ENCODE data around the gene TPSAB1. TPM values are rescaled to one million over a fixed set of nuclear protein-coding genes. Genes with fewer than 3 reads are reported as not detected.

TPSAB1 gene
- total RNA-seq, 1 experiment from 2014 or later, result not detected

- no peak for DNase-seq
- Mint-ChIP-seq H3K4me3 (ENCODE audit: unreplicated experiment) (no peak overlapping the region), H3K27ac (ENCODE audit: unreplicated experiment) (no peak overlapping the region), H3K36me3 (ENCODE audit: insufficient read depth, unreplicated experiment) (no peaks in the 10 kb centered on the region), H3K9me3 (ENCODE audit: unreplicated experiment) (no peaks in the 10 kb centered on the region), H3K27me3 (ENCODE audit: insufficient read depth, unreplicated experiment) (no peaks in the 10 kb centered on the region), H3K4me1 (ENCODE audit: low read depth, unreplicated experiment) (no peaks in the 10 kb centered on the region)
- Histone ChIP-seq H3K4me3 (ENCODE audit: low read depth, low read length) (no peak overlapping the region), H3K4me1 (no peaks in the 10 kb centered on the region), H3K36me3 (ENCODE audit: control insufficient read depth, insufficient read depth, low read length) (no peaks in the 10 kb centered on the region), H3K9me3 (no peaks in the 10 kb centered on the region), H3K27me3 (replicated peaks; ENCODE audit: control insufficient read depth, insufficient read depth, low read length) (no peaks in the 10 kb centered on the region)
- intact Hi-C loops (cut with micrococcal nuclease; ENCODE audit: unreplicated experiment), result no loop called here
- BruUV-seq (replicated peaks), result no TSS peak
- ChIA-PET POLR2A (no interaction called here), CTCF (interaction anchor here (1.0 kb wide), 1 partner anchor 88 kb away, joined by 3 read pairs; no protein-coding TSS in a partner anchor)
- no peak for TF ChIP-seq CTCF (IDR thresholded peaks at IDR 0.05; ENCODE audit: insufficient read depth in 1 of 2, low read depth in 1 of 2, low read length in 1 of 2, severe bottlenecking in 1 of 2, unreplicated experiment in 1 of 2)
Observed at GRCh38 chr16:1193825-1194581, 46.5 kb upstream of the TPSAB1 start.

- Mint-ChIP-seq H3K4me1 (ENCODE audit: low read depth, unreplicated experiment) (no peaks in the 10 kb centered on the region), H3K9me3 (ENCODE audit: unreplicated experiment) (no peaks in the 10 kb centered on the region), H3K36me3 (ENCODE audit: insufficient read depth, unreplicated experiment) (peaks cover 3% of the 10 kb centered on the region), H3K27ac (ENCODE audit: unreplicated experiment) (no peak overlapping the region), H3K27me3 (ENCODE audit: insufficient read depth, unreplicated experiment) (no peaks in the 10 kb centered on the region), H3K4me3 (ENCODE audit: unreplicated experiment) (no peak overlapping the region)
- H3K9me3 ChIP-seq, result no peaks in the 10 kb centered on the region
- intact Hi-C loops (cut with micrococcal nuclease; ENCODE audit: unreplicated experiment), result no loop called here
- ChIA-PET POLR2A (no interaction called here), CTCF (interaction anchor here (1.0 kb wide), 1 partner anchor 89 kb away, joined by 3 read pairs; no protein-coding TSS in a partner anchor)
- peak; percentile 72 to 82 for TF ChIP-seq CTCF (IDR thresholded peaks at IDR 0.05; ENCODE audit: insufficient read depth in 1 of 2, low read depth in 1 of 2, low read length in 1 of 2, severe bottlenecking in 1 of 2, unreplicated experiment in 1 of 2)
- no peaks in the 10 kb centered on the region for H3K36me3 ChIP-seq (ENCODE audit: control insufficient read depth, insufficient read depth, low read length)
- BruUV-seq (replicated peaks), result no TSS peak
- no peaks in the 10 kb centered on the region for H3K4me1 ChIP-seq
- H3K27me3 ChIP-seq (replicated peaks; ENCODE audit: control insufficient read depth, insufficient read depth, low read length), result no peaks in the 10 kb centered on the region
- peak in 1 of 2 experiments; percentile 30 for DNase-seq
- no peak overlapping the region for H3K4me3 ChIP-seq (ENCODE audit: low read depth, low read length)
Observed at GRCh38 chr16:1194665-1195392, 45.7 kb upstream of the TPSAB1 start.

GRCh38 chr16:1195393-1195666 is 45.2 kb upstream of the TPSAB1 start:
- POLR2A ChIA-PET, result no interaction called here
- H3K36me3 Mint-ChIP-seq (ENCODE audit: insufficient read depth, unreplicated experiment), result peaks cover 6% of the 10 kb centered on the region
- Histone ChIP-seq H3K36me3 (ENCODE audit: control insufficient read depth, insufficient read depth, low read length) (no peaks in the 10 kb centered on the region; the same call in 1 of the 2 replicates), H3K9me3 (no peaks in the 10 kb centered on the region), H3K27me3 (replicated peaks; ENCODE audit: control insufficient read depth, insufficient read depth, low read length) (no peaks in the 10 kb centered on the region), H3K4me3 (ENCODE audit: low read depth, low read length) (no peak overlapping the region), H3K4me1 (no peaks in the 10 kb centered on the region)
- no peaks in the 10 kb centered on the region for H3K4me1 Mint-ChIP-seq (ENCODE audit: low read depth, unreplicated experiment)
- H3K27ac Mint-ChIP-seq (ENCODE audit: unreplicated experiment), result no peak overlapping the region
- no TSS peak for BruUV-seq (replicated peaks)
- H3K9me3 Mint-ChIP-seq (ENCODE audit: unreplicated experiment), result no peaks in the 10 kb centered on the region
- no peaks in the 10 kb centered on the region for H3K27me3 Mint-ChIP-seq (ENCODE audit: insufficient read depth, unreplicated experiment)
- no peak for TF ChIP-seq CTCF (IDR thresholded peaks at IDR 0.05; ENCODE audit: insufficient read depth in 1 of 2, low read depth in 1 of 2, low read length in 1 of 2, severe bottlenecking in 1 of 2, unreplicated experiment in 1 of 2)
- H3K4me3 Mint-ChIP-seq (ENCODE audit: unreplicated experiment), result no peak overlapping the region
- intact Hi-C loops (cut with micrococcal nuclease; ENCODE audit: unreplicated experiment), result no loop called here
- CTCF ChIA-PET, result no interaction called here
- DNase-seq, result no peak

Measured in Caco-2 (cell line).